ENCODE data around the gene POU2AF3.

DNA sequence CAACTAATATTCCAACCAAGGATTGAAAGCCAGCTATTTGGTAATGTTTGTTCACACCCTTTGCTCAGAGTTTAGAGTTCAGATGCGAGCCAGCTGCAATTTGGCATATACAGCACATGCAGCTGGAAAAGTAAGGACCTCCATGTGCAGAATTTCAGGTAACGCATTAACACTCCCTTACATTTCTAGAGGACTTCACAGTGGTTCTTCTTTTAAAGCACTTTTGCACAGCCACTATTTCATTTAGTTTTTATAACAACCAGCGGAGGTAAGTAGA lies 3.4 kb downstream of the POU2AF3 start:
- TF ChIP-seq EZH2 (IDR thresholded peaks at IDR 0.05) (no peak), POLR2AphosphoS5 (IDR thresholded peaks at IDR 0.05; ENCODE audit: borderline replicate concordance, low read depth, low read length) (no peak), FOXP2 (optimal IDR thresholded peaks at IDR 0.05; ENCODE audit: control extremely low read depth, extremely low read length, insufficient read depth) (no peak)

Data from SK-N-MC (cell line).